Measurements from ENCODE around the gene NPTN. TPM values are rescaled to one million over a fixed set of nuclear protein-coding genes. Genes with fewer than 3 reads are reported as not detected.

The NPTN gene
- total RNA-seq, 1 experiment from 2014 or later: 151 TPM

- in situ Hi-C loops (cut with HindIII; ENCODE audit: low pct_unique_long_range_greater_than_20kb, low sequenced_read_pairs): no loop called here
- no peak overlapping the region for H3K4me3 ChIP-seq (ENCODE audit: low read depth in 2 of 2, low read length in 2 of 2)
- no peaks in the 10 kb centered on the region for H3K9me3 ChIP-seq (ENCODE audit: control insufficient read depth, insufficient read depth, low read depth, low read length)
- no peak overlapping the region for H3K27ac ChIP-seq (ENCODE audit: low read length)
- ATAC-seq (no peak), DNase-seq (ENCODE audit: low read depth, low spot score) (no peak)
- no peak for TF ChIP-seq REST (IDR thresholded peaks at IDR 0.05; ENCODE audit: insufficient read depth in 1 of 2, low read depth in 2 of 2, low read length in 1 of 2)
- no peak for TF ChIP-seq POLR2AphosphoS5 (IDR thresholded peaks at IDR 0.05; ENCODE audit: low read depth, low read length)
- TF ChIP-seq TCF7L2 (IDR thresholded peaks at IDR 0.05; ENCODE audit: low read depth, low read length): no peak
- no peak for TF ChIP-seq CTCF (IDR thresholded peaks at IDR 0.05)
- TF ChIP-seq SIN3A (IDR thresholded peaks at IDR 0.05; ENCODE audit: borderline replicate concordance, insufficient read depth, low read depth, low read length): no peak
- ChIA-PET CTCF (no interaction called here), POLR2A (no interaction called here)
- no peaks in the 10 kb centered on the region for H3K27me3 ChIP-seq (ENCODE audit: control insufficient read depth, insufficient read depth, low read length)
- H3K4me1 ChIP-seq (ENCODE audit: control insufficient read depth, insufficient read depth, low read length): no peaks in the 10 kb centered on the region
- intact Hi-C loops (cut with micrococcal nuclease; ENCODE audit: unreplicated experiment): no loop called here
- peaks cover 8% of the 10 kb centered on the region; the same call in 1 of the 2 replicates for H3K36me3 ChIP-seq (ENCODE audit: control insufficient read depth, insufficient read depth, low read length)
- BruUV-seq (replicated peaks): no TSS peak
Observed at GRCh38 chr15:73568564-73569280, 64.5 kb downstream of the NPTN start.

- Histone ChIP-seq H3K4me1 (ENCODE audit: control insufficient read depth, insufficient read depth, low read length) (no peaks in the 10 kb centered on the region), H3K27ac (ENCODE audit: low read length) (no peak overlapping the region), H3K4me3 (ENCODE audit: low read depth in 2 of 2, low read length in 2 of 2) (no peak overlapping the region), H3K36me3 (ENCODE audit: control insufficient read depth, insufficient read depth, low read length) (peaks cover 11% of the 10 kb centered on the region; the same call in 1 of the 2 replicates), H3K27me3 (ENCODE audit: control insufficient read depth, insufficient read depth, low read length) (no peaks in the 10 kb centered on the region), H3K9me3 (ENCODE audit: control insufficient read depth, insufficient read depth, low read depth, low read length) (no peaks in the 10 kb centered on the region)
- ATAC-seq (no peak), DNase-seq (ENCODE audit: low read depth, low spot score) (no peak)
- ChIA-PET POLR2A (no interaction called here), CTCF (interaction anchor here (0.6 kb wide), 1 partner anchor 268 kb away, joined by 7 read pairs; no protein-coding TSS in a partner anchor)
- intact Hi-C loops (cut with micrococcal nuclease; ENCODE audit: unreplicated experiment) (no loop called here), in situ Hi-C loops (cut with HindIII; ENCODE audit: low pct_unique_long_range_greater_than_20kb, low sequenced_read_pairs) (no loop called here)
- BruUV-seq (replicated peaks): no TSS peak
- TF ChIP-seq TCF7L2 (IDR thresholded peaks at IDR 0.05; ENCODE audit: low read depth, low read length) (no peak), POLR2AphosphoS5 (IDR thresholded peaks at IDR 0.05; ENCODE audit: low read depth, low read length) (no peak)
Observed at GRCh38 chr15:73567020-73567419, 66.2 kb downstream of the NPTN start.

GRCh38 chr15:73564255-73564654, 68.9 kb downstream of the NPTN start:
- ATAC-seq: no peak
- in situ Hi-C loops (cut with HindIII; ENCODE audit: low pct_unique_long_range_greater_than_20kb, low sequenced_read_pairs) (no loop called here), intact Hi-C loops (cut with micrococcal nuclease; ENCODE audit: unreplicated experiment) (no loop called here)
- H3K27ac ChIP-seq (ENCODE audit: low read length): no peak overlapping the region
- no peak for DNase-seq (ENCODE audit: low read depth, low spot score)
- no peak overlapping the region for H3K4me3 ChIP-seq (ENCODE audit: low read depth in 2 of 2, low read length in 2 of 2)
- no peak for TF ChIP-seq SIN3A (IDR thresholded peaks at IDR 0.05; ENCODE audit: borderline replicate concordance, insufficient read depth, low read depth, low read length)
- TF ChIP-seq CTCF (IDR thresholded peaks at IDR 0.05): no peak
- no peak for TF ChIP-seq TCF7L2 (IDR thresholded peaks at IDR 0.05; ENCODE audit: low read depth, low read length)
- no peak for TF ChIP-seq POLR2AphosphoS5 (IDR thresholded peaks at IDR 0.05; ENCODE audit: low read depth, low read length)
- no peak for TF ChIP-seq REST (IDR thresholded peaks at IDR 0.05; ENCODE audit: insufficient read depth in 1 of 2, low read depth in 2 of 2, low read length in 1 of 2)
- POLR2A ChIA-PET: no interaction called here
- H3K27me3 ChIP-seq (ENCODE audit: control insufficient read depth, insufficient read depth, low read length): no peaks in the 10 kb centered on the region
- no TSS peak for BruUV-seq (replicated peaks)
- H3K4me1 ChIP-seq (ENCODE audit: control insufficient read depth, insufficient read depth, low read length): no peaks in the 10 kb centered on the region
- H3K9me3 ChIP-seq (ENCODE audit: control insufficient read depth, insufficient read depth, low read depth, low read length): no peaks in the 10 kb centered on the region
- CTCF ChIA-PET: no interaction called here
- peaks cover 16% of the 10 kb centered on the region; the same call in 1 of the 2 replicates for H3K36me3 ChIP-seq (ENCODE audit: control insufficient read depth, insufficient read depth, low read length)
